ENCODE results near the gene ATP11A. TPM values are rescaled to one million over a fixed set of nuclear protein-coding genes. Genes with fewer than 3 reads are reported as not detected.

Gene ATP11A
- total and polyA plus RNA-seq, 9 of the 15 experiments (the other 6 are each of a cell fraction or from before 2014, with no cell fraction given): 0.38 to 34.2 (median 4.2) TPM

DNA sequence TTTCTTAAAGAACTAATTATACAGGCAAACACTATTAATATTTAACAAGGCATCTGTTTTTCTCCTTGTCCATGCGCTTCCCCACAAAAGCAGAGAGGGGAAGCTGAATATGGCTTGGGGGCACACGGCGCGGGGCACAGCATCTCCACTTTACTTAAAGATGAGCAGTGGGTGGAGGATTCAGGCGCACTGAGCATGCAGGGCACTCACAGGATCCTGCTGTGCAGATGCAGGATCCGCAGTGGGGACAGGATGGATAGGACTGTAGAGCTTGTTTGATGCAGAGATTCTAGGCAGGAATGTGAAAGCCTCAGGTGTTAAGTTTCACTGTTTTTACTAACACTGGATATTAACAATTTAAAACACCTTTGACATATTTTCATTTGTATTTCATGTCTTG is 43.3 kb downstream of the ATP11A start:
- H3K9ac ChIP-seq (ENCODE audit: insufficient read depth in 1 of 2, low read depth in 2 of 2, low read length in 2 of 2): peak overlapping the region in 1 of 2 experiments; percentile 45; a peak in 1 of 4 replicates
- CTCF ChIA-PET (ENCODE audit: low intra/inter-chr PET ratio): no interaction called here
- no peaks in the 10 kb centered on the region for H3K9me1 ChIP-seq (ENCODE audit: control insufficient read depth, insufficient read depth, low read length)
- no peak for ATAC-seq
- no peak overlapping the region for H2AFZ ChIP-seq (ENCODE audit: low read depth, low read length)
- 95% methylated on average over 5 of the region's 6 CpGs for WGBS (ENCODE audit: insufficient coverage, low coverage, missing lambda C conversion rate)
- H3K9me3 ChIP-seq (replicated peaks; ENCODE audit: control insufficient read depth, insufficient read depth, low read depth, low read length): no peaks in the 10 kb centered on the region
- H3K4me2 ChIP-seq (ENCODE audit: insufficient read depth, low read length): no peak overlapping the region
- no peak overlapping the region for H3K27ac ChIP-seq (ENCODE audit: extremely low read depth, low read depth, low read length)
- intact Hi-C loops (cut with micrococcal nuclease): no loop called here
- in situ Hi-C loops (cut with MboI): no loop called here
- TF ChIP-seq, protein P1, sequence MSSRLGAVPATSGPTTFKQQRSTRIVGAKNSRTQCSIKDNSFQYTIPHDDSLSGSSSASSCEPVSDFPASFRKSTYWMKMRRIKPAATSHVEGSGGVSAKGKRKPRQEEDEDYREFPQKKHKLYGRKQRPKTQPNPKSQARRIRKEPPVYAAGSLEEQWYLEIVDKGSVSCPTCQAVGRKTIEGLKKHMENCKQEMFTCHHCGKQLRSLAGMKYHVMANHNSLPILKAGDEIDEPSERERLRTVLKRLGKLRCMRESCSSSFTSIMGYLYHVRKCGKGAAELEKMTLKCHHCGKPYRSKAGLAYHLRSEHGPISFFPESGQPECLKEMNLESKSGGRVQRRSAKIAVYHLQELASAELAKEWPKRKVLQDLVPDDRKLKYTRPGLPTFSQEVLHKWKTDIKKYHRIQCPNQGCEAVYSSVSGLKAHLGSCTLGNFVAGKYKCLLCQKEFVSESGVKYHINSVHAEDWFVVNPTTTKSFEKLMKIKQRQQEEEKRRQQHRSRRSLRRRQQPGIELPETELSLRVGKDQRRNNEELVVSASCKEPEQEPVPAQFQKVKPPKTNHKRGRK (tag; IDR thresholded peaks at IDR 0.05): no peak
- TF ChIP-seq EP300 (IDR thresholded peaks at IDR 0.05; ENCODE audit: low read length): no peak
- TF ChIP-seq ZNF766 (CRISPR knock-in tag; conservative IDR thresholded peaks at IDR 0.05): no peak
- no peak for TF ChIP-seq TAL1 (IDR thresholded peaks at IDR 0.05)
- no peak for TF ChIP-seq ZNF561 (CRISPR knock-in tag; conservative IDR thresholded peaks at IDR 0.05)
- TF ChIP-seq, protein P2, sequence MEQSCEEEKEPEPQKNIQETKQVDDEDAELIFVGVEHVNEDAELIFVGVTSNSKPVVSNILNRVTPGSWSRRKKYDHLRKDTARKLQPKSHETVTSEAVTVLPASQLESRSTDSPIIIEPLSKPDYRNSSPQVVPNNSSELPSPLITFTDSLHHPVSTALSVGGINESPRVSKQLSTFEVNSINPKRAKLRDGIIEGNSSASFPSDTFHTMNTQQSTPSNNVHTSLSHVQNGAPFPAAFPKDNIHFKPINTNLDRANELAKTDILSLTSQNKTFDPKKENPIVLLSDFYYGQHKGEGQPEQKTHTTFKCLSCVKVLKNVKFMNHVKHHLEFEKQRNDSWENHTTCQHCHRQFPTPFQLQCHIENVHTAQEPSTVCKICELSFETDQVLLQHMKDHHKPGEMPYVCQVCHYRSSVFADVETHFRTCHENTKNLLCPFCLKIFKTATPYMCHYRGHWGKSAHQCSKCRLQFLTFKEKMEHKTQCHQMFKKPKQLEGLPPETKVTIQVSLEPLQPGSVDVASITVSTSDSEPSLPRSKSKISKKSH (CRISPR knock-in tag; IDR thresholded peaks at IDR 0.05): no peak
- no peaks in the 10 kb centered on the region for H3K36me3 ChIP-seq (ENCODE audit: control insufficient read depth, insufficient read depth, low read length)
- H3K4me1 ChIP-seq (replicated peaks in 1 of 2; ENCODE audit: control insufficient read depth in 2 of 2, insufficient read depth in 2 of 2, low read length in 2 of 2): peaks cover 19 to 29% of the 10 kb centered on the region in 2 experiments; a peak in 4 of 5 replicates
- POLR2A ChIA-PET: interaction anchor here (0.5 to 1.0 kb wide), 2 partner anchors 8 to 27 kb away, joined by 3 to 4 read pairs; no protein-coding TSS in a partner anchor
- no peak for DNase-seq (ENCODE audit: extremely low read depth in 1 of 4, low spot score in 3 of 4)
- H3K27me3 ChIP-seq (ENCODE audit: control insufficient read depth in 2 of 2, insufficient read depth in 2 of 2, low read length in 2 of 2): no peaks in the 10 kb centered on the region
- no peak overlapping the region for H3K4me3 ChIP-seq
- no peak for FAIRE-seq
- BruUV-seq (replicated peaks): no TSS peak
- H4K20me1 ChIP-seq (replicated peaks; ENCODE audit: control insufficient read depth, insufficient read depth, low read length): peaks cover 34% of the 10 kb centered on the region
- peaks cover 55% of the 10 kb centered on the region for H3K79me2 ChIP-seq (ENCODE audit: control insufficient read depth, insufficient read depth, low read length)
